K562 (cell line): ENCODE data around the gene CMTM4. TPM values are rescaled to one million over a fixed set of nuclear protein-coding genes. Genes with fewer than 3 reads are reported as not detected.

Source experiments
- polyA plus RNA-seq, 8 experiments: library from polyadenylated mRNA; depleted of rRNA in 4 of 8; stranded (reverse) in 5 of 8; unstranded in 3 of 8; fragments of >200 nt; fragmentation: Nextera tagmentation in 2 of 8; fragmentation: Illumina TruSeq in 1 of 8; extraction: Ambion mirVana in 2 of 8; extraction: Trizol in 1 of 8; gene quantifications; 2 replicates each; pipeline versions ENCODE4 v1.2.1 to v1.2.3, GENCODE V29; 2011 to 2014; ENCODE audit warnings: inconsistent platforms in 1 of 8, missing spikeins in 1 of 8
- total RNA-seq, 7 experiments: library from RNA; depleted of rRNA in 6 of 7; stranded (reverse); fragments of >200 nt in 6 of 7; fragmentation: Illumina TruSeq in 2 of 7; extraction: Trizol in 2 of 7; gene quantifications; 2 replicates each; pipeline versions ENCODE4 v1.2.1 to v1.2.3, GENCODE V29; 2011 to 2021; ENCODE audit warnings: low replicate concordance in 1 of 7
- TF ChIP-seq, protein P1 (sequence below), 2 experiments: fragments of 450-650 bp; formaldehyde crosslinking in 1 of 2; IDR thresholded peaks; 2 replicates each; pipeline versions ENCODE4 v1.4.0 to v1.6.1; 2014 to 2020; ENCODE audit warnings: mild to moderate bottlenecking in 2 of 2, borderline replicate concordance in 1 of 2, low read depth in 1 of 2

The CMTM4 gene
- total and polyA plus RNA-seq, 9 of the 15 experiments (the other 6 are each of a cell fraction or from before 2014, with no cell fraction given) = 2.0 to 21.3 (median 12.5) TPM

DNA sequence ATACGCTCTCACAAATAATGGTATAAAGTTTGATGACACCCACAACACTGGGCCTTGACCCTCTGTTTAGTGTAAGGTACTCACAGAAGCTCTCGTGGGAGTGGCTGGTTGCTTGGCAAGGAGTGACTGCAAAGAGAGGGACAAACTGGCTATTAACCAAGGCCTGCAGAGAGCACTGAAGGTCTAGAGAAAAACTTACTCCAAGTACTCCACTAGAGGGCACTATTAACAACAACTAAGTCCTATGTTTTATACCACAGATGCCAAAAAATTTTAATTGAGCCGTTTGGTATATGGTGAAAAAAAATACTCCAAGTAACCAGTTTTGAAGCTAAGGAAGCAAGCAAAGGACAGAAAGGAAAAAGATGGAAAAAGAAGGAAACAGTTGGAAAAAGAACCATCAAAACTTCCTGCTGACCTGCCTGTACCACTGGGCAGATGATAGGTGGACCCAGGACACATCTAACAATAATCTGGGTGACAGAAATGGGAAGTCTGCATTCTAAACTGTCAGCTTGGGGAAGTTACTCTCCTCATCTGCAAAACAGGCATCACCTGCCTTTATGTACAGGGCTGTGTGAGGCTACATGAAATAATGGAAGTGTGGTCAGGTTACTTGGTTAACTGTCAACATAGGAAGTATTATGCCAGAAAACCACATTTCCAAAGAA is 31.7 kb upstream of the CMTM4 start (continued):
- TF ChIP-seq, protein P1, sequence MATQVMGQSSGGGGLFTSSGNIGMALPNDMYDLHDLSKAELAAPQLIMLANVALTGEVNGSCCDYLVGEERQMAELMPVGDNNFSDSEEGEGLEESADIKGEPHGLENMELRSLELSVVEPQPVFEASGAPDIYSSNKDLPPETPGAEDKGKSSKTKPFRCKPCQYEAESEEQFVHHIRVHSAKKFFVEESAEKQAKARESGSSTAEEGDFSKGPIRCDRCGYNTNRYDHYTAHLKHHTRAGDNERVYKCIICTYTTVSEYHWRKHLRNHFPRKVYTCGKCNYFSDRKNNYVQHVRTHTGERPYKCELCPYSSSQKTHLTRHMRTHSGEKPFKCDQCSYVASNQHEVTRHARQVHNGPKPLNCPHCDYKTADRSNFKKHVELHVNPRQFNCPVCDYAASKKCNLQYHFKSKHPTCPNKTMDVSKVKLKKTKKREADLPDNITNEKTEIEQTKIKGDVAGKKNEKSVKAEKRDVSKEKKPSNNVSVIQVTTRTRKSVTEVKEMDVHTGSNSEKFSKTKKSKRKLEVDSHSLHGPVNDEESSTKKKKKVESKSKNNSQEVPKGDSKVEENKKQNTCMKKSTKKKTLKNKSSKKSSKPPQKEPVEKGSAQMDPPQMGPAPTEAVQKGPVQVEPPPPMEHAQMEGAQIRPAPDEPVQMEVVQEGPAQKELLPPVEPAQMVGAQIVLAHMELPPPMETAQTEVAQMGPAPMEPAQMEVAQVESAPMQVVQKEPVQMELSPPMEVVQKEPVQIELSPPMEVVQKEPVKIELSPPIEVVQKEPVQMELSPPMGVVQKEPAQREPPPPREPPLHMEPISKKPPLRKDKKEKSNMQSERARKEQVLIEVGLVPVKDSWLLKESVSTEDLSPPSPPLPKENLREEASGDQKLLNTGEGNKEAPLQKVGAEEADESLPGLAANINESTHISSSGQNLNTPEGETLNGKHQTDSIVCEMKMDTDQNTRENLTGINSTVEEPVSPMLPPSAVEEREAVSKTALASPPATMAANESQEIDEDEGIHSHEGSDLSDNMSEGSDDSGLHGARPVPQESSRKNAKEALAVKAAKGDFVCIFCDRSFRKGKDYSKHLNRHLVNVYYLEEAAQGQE (IDR thresholded peaks at IDR 0.05; ENCODE audit: borderline replicate concordance) = peak; percentile 46; the same call in 1 of the 2 replicates
- TF ChIP-seq, protein P1 (CRISPR knock-in tag; IDR thresholded peaks at IDR 0.05; ENCODE audit: low read depth) = no peak
